Measurements from ENCODE around the gene FIZ1.
"Not testable (repeated sequence)": the region's sequence is repeated elsewhere in the genome, so short reads cannot be mapped to it uniquely, and the experiment has no call there.

Gene FIZ1

DNA sequence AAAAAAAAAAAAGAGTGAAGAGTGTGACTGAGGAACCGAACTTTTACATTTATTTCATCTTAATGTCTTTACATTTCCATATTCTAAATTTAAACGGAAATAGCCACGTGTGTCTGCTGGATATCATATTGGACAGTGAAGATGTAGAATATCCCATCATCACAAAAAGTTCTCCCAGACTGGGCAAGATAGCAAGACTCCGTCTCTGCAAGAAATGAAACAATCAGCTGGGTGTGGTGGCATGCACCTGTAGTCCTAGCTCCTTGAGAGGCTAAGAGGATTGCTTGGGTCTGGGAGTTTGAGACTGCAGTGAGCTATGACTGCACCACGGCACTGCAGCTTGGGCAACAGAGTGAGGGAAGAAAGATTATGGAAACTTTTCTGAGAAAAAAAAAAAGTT lies 22.6 kb downstream of the FIZ1 start:
- no peak for DNase-seq (ENCODE audit: low read depth)

DNA sequence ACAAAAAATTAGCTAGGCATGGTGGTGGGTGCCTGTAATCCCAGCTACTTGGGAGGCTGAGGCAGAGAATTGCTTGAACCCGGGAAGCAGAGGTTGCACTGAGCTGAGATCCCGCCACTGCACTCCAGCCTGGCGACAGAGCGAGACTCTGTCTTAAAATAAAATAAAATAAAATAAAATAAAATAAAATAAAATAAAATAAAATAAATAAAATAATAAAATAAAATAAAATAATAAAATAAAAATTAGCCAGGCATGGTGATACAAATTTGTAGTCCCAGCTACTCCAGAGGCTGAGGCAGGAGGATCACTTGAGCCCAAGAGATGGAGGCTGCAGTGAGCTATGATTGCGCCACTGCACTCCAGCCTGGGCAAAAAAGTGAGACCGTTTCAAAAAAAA lies 25.4 kb downstream of the FIZ1 start:
- DNase-seq (ENCODE audit: low read depth): not testable (repeated sequence)

DNA sequence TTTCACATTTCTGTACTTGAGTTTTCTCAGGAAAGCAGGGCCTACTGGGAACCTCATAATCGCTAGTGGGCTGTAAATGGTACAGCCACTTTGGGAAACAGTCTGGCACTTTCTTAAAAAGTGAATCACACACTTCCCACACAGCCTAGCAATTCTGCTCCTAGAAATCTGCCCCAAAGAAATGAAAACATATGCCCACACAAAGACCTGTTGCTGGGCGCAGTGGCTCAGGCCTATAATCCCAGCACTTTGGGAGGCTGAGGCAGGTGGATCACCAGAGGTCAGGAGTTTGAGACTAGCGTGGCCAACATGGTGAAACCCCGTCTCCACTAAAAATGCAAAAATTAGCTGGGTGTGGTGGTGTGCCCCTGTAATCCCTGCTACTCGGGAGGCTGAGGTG lies 29.8 kb downstream of the FIZ1 start:
- DNase-seq (ENCODE audit: low read depth): not testable (repeated sequence)

DNA sequence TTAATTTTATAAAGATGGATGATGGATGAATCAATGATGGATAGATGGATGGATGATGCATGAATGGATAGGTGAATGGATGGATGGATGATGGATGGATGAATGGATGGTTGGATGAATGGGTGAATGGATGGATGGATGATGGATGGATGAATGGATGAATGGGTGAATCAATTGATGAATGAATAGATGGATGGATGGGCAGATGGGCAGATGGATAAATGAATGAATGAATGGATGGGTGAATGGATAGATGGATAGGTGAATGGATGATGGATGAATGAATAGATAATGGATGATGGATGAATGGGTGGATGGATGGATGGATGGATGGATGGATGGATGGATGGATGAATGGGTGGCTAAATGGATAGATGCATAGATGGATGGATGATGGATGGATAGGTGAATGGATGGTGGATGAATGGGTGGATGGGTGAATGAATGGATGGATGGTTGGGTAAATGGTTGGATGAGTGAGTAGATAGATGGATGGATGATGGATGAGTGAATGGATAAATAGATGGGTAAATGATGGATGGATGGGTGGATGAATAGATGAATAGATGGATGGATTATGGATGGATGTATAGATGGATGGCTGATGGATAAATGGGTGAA lies 31.5 kb downstream of the FIZ1 start:
- no peak for DNase-seq (ENCODE audit: low read depth)

DNA sequence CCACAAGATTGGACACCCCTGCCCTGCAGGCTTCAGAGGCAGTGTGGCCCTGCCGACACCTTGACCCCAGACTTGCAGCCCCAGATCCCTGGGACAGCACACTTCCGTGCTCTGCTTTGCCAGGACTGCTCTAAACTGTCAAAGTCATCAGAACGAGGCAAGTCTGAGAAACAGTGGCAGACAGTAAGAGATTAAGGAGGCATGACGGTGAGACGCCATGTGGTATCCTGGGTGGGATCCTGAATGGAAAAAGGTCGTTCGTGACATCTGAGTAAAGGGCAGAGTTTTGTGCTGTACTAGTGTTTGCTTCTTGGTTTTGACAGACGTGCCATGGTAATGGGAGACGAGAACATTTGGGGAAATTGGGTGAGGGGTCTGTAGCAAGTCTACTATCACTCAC lies 32.5 kb downstream of the FIZ1 start:
- no peak for DNase-seq (ENCODE audit: low read depth)

DNA sequence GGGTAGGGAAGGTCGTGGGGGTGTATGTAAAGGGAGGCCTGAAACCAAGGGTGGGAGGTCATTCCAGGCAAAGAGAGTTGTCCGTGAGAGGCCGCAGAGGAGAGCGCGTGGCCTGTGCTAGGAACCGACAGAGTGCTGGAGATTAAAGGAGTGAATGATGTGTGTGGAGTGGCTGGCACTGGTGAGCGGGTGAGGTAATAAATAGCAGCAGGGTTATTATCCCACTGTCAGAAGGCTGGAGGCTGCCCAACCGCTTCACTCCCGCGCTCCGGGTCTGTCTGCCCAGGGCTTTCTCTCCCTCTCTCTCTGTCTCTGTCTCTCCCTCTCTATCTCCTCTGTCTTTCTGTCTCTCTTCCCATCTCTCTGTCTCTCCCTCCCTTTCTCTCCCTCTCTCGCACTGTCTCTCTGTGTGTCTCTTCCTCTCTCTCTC lies 36.0 kb downstream of the FIZ1 start:
- peak; percentile 97 for DNase-seq (ENCODE audit: low read depth)

DNA sequence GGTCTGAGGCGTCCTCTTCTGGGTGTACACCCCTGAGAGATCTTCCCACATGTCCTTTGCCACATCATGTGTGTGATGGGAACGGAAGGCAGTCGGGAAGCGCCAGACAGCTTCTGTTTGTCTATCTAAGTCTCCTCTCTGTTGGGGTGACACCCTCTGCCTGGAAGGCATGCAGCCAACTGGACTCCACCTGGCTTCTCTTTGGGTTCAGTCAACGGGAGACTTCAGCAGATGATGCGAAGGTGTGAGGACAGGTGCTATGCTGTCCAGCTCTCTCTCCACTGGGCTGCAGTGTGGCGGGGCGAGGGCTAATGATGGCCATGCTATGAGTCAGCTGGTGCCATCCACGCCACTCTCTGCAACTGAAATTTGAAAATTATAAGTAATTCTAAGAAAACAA lies 39.6 kb downstream of the FIZ1 start:
- no peak for DNase-seq (ENCODE audit: low read depth)

DNA sequence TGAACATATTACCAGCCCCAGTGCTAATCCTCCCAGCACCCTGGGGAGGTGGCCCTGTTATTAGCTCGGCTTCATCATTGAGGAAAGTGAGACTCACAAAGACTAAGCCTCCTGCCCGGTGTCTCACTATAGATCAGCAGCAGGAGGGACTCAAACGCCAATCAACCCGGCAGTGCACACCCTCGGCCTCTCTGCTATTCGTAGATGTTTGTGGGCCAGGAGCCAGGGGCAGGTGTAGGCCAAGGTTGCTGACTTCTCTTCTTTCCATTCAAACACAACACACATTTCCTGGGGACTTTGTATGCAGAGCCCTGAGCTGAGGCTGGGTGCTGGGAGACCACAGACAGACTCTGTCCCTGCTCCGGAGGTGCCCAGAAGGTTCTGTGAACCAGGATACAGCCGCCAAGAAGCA lies 44.6 kb downstream of the FIZ1 start:
- no peak for DNase-seq (ENCODE audit: low read depth)

DNA sequence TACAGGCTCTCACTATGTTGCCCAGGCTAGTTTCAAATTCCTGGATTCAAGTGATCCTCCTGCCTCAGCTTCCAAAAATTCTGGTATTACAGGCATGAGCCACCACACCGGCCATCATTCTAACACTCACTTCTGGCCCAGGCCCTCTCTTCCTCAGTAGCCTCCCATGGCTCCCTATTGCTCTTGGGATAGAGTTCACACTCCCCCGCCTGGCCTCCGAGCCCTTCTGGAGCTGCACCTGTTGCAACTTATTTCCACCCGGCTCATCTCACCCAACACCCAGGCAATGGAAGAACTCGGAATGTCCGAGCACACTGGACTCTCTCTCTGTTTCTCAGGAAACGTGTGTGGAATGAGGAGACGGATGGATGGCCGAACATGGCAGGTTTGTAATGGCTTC lies 45.0 kb downstream of the FIZ1 start:
- DNase-seq (ENCODE audit: low read depth): no peak

DNA sequence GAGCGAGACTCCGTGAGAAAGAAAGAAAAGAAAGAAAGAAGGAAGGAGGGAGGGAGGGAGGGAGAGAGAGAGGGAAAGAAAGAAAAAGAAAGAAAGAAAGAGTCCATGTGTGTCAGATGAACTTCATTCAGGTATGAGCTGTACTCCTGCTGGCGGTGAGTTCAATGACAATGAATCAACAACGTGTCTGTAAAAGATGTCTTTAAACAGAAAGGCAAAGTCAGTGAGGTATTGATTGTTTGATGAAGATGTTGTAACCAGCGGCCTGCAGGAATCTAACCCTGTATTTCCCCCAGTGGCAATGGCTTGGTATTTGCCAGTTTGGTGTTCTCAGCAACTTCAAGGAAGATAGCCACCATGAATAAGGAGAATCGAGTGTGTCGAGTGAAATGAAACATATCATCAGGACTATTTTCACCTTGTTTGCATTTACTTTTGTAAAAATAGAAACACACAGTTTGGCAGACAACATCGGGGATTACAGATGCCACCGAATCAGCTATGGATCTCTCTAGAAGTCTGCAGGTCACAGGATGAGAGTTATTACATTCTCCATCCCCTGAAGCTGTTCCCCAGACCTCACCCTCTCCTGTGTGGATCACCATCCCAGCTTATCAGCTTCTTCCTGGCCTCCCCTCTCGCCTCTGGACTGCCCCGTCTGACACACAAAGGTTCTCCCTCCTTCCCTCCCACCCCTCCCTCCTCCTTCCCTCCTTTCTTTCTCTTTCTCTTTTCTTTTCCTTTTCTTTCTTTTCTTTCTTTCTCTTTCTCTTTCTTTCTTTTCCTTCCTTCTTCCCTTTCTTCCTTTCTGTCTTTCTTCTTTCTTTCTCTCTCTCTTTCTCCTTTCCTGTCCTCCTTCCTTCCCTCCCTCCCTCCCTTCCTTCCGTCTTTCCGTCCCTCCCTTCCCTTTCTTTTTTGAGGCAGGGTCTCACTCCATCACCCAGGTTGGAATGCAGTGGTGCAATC lies 45.8 kb downstream of the FIZ1 start:
- peak; percentile 52 for DNase-seq (ENCODE audit: low read depth)

DNA sequence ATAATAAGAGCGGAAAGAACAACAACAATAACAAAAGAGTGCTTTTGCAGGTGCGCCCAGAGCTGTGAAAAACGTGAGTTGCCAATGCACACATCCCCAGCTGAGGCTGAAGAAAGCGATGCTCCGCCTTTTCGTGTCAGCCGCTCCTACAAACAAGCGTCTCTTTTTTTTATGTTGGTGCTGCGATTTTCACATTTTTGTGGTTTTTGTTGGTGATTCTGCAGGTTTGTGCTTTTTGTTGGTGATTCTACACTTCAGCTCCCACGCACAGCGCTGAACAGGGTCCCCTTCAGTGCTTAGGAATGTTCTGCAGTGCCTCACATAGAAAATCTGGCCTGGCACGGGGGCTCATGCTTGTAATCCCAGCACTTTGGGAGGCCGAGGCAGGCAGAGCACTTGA lies 46.7 kb downstream of the FIZ1 start:
- peak; percentile 95 for DNase-seq (ENCODE audit: low read depth)

DNA sequence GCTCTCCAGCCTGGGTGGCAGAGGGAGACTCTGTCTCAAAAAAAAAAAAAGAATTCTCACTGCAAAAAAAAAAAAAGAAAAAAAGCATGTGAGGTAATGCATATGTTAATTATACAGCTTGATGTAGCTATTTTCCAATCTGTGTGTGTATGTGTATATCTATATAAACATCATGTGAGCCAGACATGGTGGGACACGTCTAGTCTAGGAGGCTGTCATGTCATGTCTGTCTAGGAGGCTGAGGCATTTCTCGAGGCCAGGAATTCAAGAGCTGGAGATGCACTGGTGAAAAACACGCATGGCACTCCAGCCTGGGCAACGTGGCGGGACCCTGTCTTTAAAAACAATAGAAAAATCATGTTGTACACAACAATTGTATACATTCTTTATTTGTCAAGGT lies 47.1 kb downstream of the FIZ1 start:
- no peak for DNase-seq (ENCODE audit: low read depth)

DNA sequence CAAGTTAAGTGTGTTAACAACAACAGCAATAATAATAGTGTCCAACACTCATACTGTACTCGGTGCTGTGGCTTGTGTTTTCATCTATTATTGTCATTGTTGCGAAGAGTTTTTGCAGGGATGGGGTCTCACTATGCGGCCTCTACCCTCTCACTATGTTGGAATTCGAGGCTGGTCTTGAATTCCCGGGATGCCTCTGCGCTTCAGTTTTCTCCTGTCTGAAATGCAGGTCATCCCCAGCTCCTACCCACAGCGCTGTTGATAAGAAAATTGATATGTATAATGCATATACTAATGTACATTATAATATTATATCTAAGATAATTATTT lies 49.0 kb downstream of the FIZ1 start:
- peak; percentile 53 for DNase-seq (ENCODE audit: low read depth)

DNA sequence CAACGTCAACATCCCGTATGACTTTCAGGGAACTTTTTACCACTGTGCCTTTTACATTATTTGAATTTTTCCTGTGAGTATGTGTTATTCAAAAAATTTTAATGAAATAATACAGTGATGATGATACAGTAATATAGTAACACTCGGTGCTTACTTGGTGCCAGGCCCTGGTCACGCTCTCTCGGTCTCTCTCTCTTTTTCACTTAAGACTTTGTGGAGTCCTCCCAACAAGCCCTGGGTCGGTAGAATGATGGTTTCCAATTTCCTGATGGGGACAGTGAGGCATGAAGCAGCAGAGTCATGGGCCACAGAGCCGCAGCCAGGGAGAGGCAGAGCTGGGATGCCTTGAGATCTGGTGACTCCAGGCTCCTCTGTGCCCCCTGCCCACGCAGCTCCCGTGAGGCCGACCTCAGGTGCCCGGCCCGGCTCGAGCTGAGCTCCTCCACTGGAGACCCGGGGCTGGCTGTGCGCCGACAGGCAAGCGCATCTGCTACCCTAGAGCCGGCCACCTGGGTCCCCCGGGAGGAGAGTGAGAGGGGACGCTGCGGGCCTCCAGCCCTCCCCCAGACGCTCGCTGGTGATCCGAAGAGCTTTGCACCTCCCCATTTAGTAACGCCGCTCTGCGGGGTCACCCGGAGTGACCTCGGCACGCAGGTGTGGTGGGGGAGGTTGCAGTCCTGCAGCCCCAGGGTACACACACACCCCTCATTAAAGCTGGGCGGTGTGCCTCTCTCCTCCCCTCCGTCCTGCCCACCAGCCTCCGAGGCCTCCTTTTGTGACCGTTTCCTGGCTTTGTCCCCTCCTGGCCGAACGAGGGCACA lies 49.6 kb downstream of the FIZ1 start:
- DNase-seq (ENCODE audit: low read depth): peak; percentile 86

DNA sequence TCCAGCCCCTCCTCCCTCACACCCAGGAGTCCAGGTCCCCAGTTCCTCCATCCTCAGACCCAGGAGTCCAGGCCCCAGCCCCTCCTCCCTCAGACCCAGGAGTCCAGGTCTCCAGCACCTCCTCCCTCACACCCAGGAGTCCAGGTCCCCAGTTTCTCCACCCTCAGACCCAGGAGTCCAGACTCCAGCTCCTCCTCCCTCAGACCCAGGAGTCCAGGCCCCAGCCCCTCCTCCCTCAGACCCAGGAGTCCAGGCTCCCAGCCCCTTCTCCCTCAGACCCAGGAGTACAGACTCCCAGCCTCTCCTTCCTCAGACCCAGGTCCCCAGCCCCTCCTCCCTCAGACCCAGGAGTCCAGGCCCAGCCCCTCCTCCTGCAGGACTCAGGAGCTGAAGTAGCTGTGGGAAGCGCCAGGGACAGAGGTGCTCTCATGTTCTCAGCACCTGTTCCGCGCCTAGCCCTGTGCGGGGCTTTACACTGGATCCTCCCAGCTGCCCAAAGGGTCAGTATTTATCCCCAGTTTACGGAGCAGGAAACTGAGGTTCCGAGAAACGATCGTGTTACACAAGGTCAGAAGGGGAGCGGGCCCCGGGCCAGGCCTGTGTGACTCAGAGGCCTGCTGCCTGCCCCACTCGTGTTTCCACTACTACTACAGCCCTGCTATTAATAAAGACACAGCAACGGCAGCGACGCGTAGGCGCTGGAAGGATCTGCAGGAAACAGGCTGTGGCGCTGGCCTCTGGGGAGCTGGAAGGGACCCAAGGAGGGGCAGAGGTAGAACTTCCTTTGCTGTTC lies 52.3 kb downstream of the FIZ1 start:
- peak; percentile 92 for DNase-seq (ENCODE audit: low read depth)

DNA sequence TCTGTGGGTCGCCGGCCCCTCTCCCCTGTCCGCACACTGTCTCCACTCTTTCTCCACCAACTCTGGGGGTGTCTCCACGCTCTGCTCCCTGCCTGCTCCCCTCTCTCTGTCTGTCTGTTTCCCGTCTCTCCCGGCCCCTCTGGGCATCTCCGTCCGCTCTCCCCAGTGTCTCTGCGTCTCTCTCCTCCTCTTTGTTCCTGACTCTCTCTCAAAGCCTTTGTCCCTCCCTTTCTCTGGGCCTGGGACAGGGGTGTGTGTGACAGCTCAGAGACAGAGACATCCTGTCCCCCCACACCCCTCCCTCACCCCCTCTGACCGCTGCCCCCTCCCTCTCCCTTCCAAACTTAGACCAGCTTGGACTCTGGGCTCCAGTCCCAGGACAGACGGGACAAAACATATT lies 53.3 kb downstream of the FIZ1 start:
- DNase-seq (ENCODE audit: low read depth): no peak

DNA sequence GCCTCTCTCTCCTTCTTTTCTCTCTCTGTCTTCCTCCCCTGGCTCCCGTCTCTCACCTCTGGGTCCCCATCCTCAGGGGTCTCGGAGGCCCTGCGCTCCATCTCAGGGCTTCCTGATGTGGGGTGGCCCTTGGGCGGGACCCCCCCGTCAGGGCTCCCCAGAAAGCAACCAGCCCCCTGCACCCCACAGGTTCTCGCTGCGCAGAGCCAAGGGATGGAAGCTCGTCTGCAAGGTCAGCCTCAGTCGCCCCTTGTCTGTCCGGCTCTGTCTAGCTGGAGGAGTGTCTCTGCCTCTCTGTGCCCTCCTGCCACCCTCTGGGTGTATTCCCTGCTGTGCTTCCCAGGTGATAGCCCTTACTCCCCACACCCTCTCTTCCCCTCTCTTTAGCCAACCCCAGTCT lies 53.9 kb downstream of the FIZ1 start, which contains the start of gene SBK3:
Gene SBK3 (minus strand): TSS at position 101 of the 400 bp plus-strand sequence. CDS start 0 bp downstream, at position 101.
- DNase-seq (ENCODE audit: low read depth): no peak

DNA sequence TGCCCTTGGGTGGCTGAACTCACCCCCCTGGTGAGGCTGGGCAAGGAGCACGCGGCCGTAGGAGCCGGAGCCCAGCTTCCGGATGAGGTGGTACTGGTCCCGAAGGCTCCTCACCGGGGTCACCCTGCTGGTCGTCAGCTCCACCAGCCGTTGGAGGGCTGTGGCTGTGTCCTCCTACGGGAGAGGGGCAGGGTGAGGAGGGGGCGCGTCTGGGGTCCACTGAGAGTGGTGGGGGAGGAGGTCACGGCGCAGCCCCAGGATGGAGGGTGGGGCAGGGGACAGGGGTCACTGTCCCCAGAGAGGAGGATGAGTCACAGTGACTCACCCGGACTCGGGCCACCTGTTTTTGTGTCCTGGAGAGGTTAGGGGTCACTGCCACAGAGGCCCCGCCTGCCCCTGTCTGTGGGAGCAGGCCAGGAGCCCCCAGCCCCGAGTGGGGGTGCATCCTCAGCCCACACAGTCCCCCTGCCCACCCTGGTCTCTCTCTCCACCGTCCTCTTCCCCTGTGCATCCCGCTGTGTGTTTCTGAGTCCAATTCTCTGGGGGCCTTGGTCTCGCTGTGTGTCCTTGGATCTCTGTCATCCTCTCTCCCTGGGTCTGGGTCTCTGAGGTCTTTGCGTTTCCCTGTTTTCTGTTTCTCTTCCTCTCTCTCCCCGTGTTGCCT lies 54.4 kb downstream of the FIZ1 start:
- DNase-seq (ENCODE audit: low read depth): no peak

DNA sequence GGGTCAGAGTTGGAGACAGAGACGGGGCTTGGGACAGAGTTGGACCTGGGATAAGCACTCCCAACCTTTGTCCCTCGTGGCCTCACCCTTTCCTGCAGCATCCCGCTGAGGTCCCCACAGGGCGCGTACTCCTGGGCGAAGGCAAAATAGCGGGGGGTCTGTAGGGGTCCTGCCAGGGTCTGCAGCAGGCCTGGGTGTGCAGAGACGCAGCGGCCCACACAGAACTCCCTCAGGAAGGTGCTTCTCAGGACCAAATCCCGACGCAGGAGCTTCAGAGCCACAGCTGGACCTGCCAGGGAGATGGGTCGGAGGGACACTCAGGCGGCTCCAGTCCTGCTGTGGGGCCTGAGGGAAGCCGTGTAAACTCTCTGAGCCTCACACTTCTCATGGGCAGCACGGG lies 55.3 kb downstream of the FIZ1 start:
- DNase-seq (ENCODE audit: low read depth): no peak

DNA sequence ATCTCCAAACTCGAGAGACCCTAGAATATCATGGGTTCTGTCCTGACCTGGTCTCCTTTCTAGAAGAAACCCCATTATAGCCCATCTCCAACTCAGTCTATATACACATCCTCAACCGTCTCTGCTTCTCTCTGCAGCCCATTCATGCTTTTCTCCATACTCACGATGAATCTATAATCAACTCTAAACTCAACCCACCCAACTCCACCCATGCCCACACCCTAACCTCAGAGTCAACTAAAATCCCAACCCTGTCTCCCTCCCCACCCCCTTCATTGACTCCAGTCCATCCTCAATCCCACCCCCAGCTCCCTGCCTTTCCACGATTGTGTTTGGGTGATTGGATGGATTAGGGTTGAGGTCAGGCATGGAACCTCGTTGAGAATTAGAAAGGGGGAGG lies 55.8 kb downstream of the FIZ1 start:
- DNase-seq (ENCODE audit: low read depth): no peak

DNA sequence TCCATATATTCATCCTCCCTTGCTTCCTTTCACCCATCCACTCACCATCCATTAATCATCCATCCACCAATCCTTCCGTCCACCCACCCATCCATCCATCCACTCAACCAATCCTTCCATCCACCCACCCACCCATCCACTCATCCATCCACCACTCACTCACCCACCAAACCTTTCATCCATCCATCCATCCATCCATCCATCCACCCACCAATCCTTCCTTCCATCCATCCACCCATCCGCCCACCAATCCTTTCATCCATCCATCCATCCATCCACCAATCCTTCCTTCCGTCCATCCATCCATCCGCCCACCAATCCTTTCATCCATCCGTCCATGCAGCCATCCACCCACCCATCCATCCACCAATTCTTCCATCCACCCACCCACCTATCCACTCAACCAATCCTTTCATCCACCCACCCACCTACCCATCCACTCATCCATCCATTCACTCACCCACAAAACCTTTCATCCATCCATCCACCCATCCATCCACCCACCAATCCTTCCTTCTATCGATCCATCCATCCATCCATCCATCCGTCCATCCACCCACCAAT lies 56.9 kb downstream of the FIZ1 start:
- DNase-seq (ENCODE audit: low read depth): no peak

Data from amniotic epithelial cell (primary cell).